HepG2 (cell line): ENCODE measurements around the gene FBXO33.

Experiments
- MED13 ChIP-seq: sonication (generic); formaldehyde crosslinking; IDR thresholded peaks from 2 replicates; pipeline ENCODE4 v1.5.0; 2020; ENCODE audit warnings: missing genetic modification reagents
- NR2C2 ChIP-seq: sonication (generic); formaldehyde crosslinking; IDR thresholded peaks from 2 replicates; pipeline ENCODE4 v1.4.0; 2020; ENCODE audit warnings: missing genetic modification reagents, mild to moderate bottlenecking, moderate library complexity, borderline replicate concordance
- PRMT3 ChIP-seq: sonication (generic); formaldehyde crosslinking; IDR thresholded peaks from 2 replicates; pipeline ENCODE4 v1.8.1; 2022; ENCODE audit warnings: low read depth, mild to moderate bottlenecking, moderate library complexity, missing genetic modification reagents, borderline replicate concordance
- RAD51 ChIP-seq: fragments of 450-650 bp; IDR thresholded peaks from 2 replicates; pipeline ENCODE4 v1.6.1; 2016; ENCODE audit warnings: borderline replicate concordance
- TF ChIP-seq, protein P1 (sequence below): sonication (generic); formaldehyde crosslinking; IDR thresholded peaks from 2 replicates; pipeline ENCODE4 v1.5.0; 2020; ENCODE audit warnings: mild to moderate bottlenecking, missing genetic modification reagents, moderate library complexity
- TF ChIP-seq, protein P2 (sequence below): sonication (generic); formaldehyde crosslinking; conservative IDR thresholded peaks from 2 replicates; pipeline ENCODE4 v1.4.0; 2020; ENCODE audit warnings: missing genetic modification reagents

DNA sequence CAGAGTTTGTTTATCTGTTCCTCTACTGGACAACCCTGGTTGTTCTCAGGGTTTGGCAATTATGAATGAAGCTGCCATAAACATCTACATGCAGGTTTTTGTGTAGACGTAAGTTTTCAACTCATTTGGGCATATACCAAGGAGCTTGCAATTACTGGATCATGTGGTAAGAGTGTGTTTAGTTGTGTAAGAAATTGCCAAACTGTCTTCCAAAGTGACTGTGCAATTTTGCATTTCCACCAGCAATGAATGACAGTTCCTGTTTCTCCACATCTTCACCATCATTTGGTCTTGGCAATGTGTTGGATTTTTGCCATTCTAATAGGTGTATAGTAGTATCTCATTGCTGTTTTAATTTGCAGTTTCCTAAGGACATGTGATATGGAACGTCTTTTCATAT, 39.8 kb upstream of the FBXO33 start:
- TF ChIP-seq PRMT3 (no peak), RAD51 (no peak), MED13 (CRISPR knock-in tag) (no peak), NR2C2 (no peak)
- TF ChIP-seq, protein P1, sequence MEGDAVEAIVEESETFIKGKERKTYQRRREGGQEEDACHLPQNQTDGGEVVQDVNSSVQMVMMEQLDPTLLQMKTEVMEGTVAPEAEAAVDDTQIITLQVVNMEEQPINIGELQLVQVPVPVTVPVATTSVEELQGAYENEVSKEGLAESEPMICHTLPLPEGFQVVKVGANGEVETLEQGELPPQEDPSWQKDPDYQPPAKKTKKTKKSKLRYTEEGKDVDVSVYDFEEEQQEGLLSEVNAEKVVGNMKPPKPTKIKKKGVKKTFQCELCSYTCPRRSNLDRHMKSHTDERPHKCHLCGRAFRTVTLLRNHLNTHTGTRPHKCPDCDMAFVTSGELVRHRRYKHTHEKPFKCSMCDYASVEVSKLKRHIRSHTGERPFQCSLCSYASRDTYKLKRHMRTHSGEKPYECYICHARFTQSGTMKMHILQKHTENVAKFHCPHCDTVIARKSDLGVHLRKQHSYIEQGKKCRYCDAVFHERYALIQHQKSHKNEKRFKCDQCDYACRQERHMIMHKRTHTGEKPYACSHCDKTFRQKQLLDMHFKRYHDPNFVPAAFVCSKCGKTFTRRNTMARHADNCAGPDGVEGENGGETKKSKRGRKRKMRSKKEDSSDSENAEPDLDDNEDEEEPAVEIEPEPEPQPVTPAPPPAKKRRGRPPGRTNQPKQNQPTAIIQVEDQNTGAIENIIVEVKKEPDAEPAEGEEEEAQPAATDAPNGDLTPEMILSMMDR (CRISPR knock-in tag) = no peak
- TF ChIP-seq, protein P2, sequence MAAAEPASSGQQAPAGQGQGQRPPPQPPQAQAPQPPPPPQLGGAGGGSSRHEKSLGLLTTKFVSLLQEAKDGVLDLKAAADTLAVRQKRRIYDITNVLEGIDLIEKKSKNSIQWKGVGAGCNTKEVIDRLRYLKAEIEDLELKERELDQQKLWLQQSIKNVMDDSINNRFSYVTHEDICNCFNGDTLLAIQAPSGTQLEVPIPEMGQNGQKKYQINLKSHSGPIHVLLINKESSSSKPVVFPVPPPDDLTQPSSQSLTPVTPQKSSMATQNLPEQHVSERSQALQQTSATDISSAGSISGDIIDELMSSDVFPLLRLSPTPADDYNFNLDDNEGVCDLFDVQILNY (CRISPR knock-in tag) = no peak
